Astrocyte (in vitro differentiated cells and primary cell): ENCODE data around the gene EHD4.
A peak's percentile ranks its signal among the peaks of the same experiment; 100 is the strongest.

Source experiments
- EZH2 ChIP-seq: IDR thresholded peaks from 2 replicates; pipeline ENCODE4 v1.6.1; 2012; ENCODE audit warnings: mild to moderate bottlenecking, low read length, inconsistent platforms; ENCODE audit not compliant: insufficient read depth
- TF ChIP-seq, protein P1 (sequence below): IDR thresholded peaks from 2 replicates; pipeline ENCODE4 v1.5.1; 2011; ENCODE audit warnings: low read depth, mild to moderate bottlenecking, inconsistent platforms, low read length, moderate library complexity; ENCODE audit not compliant: insufficient read depth

- TF ChIP-seq, protein P1, sequence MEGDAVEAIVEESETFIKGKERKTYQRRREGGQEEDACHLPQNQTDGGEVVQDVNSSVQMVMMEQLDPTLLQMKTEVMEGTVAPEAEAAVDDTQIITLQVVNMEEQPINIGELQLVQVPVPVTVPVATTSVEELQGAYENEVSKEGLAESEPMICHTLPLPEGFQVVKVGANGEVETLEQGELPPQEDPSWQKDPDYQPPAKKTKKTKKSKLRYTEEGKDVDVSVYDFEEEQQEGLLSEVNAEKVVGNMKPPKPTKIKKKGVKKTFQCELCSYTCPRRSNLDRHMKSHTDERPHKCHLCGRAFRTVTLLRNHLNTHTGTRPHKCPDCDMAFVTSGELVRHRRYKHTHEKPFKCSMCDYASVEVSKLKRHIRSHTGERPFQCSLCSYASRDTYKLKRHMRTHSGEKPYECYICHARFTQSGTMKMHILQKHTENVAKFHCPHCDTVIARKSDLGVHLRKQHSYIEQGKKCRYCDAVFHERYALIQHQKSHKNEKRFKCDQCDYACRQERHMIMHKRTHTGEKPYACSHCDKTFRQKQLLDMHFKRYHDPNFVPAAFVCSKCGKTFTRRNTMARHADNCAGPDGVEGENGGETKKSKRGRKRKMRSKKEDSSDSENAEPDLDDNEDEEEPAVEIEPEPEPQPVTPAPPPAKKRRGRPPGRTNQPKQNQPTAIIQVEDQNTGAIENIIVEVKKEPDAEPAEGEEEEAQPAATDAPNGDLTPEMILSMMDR, result no peak
- TF ChIP-seq EZH2, result peak; percentile 42
Observed at GRCh38 chr15:41881920-41882688, 90.3 kb downstream of the EHD4 start.
